ENCODE data around the gene GPC5. TPM values are rescaled to one million over a fixed set of nuclear protein-coding genes. Genes with fewer than 3 reads are reported as not detected.

Gene GPC5
- total RNA-seq, 1 donor from 2014 or later: 0.57 TPM

- no peak for DNase-seq (ENCODE audit: low spot score, unreplicated experiment)
- Mint-ChIP-seq H3K9me3 (ENCODE audit: low read depth) (no peaks in the 10 kb centered on the region), H3K4me1 (ENCODE audit: low read depth) (no peaks in the 10 kb centered on the region), H3K27me3 (no peaks in the 10 kb centered on the region), H3K27ac (no peak overlapping the region), H3K4me3 (ENCODE audit: low read depth) (no peak overlapping the region), H3K36me3 (ENCODE audit: insufficient read depth) (no peaks in the 10 kb centered on the region)
- TF ChIP-seq, protein P1, sequence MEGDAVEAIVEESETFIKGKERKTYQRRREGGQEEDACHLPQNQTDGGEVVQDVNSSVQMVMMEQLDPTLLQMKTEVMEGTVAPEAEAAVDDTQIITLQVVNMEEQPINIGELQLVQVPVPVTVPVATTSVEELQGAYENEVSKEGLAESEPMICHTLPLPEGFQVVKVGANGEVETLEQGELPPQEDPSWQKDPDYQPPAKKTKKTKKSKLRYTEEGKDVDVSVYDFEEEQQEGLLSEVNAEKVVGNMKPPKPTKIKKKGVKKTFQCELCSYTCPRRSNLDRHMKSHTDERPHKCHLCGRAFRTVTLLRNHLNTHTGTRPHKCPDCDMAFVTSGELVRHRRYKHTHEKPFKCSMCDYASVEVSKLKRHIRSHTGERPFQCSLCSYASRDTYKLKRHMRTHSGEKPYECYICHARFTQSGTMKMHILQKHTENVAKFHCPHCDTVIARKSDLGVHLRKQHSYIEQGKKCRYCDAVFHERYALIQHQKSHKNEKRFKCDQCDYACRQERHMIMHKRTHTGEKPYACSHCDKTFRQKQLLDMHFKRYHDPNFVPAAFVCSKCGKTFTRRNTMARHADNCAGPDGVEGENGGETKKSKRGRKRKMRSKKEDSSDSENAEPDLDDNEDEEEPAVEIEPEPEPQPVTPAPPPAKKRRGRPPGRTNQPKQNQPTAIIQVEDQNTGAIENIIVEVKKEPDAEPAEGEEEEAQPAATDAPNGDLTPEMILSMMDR (IDR thresholded peaks at IDR 0.05; ENCODE audit: unreplicated experiment): no peak
These were observed 1273.4 kb downstream of the GPC5 start for GRCh38 chr13:92671821-92672220.

GRCh38 chr13:92676246-92676645, 1277.8 kb downstream of the GPC5 start:
- Mint-ChIP-seq H3K27me3 (no peaks in the 10 kb centered on the region), H3K9me3 (ENCODE audit: low read depth) (no peaks in the 10 kb centered on the region), H3K4me3 (ENCODE audit: low read depth) (no peak overlapping the region), H3K36me3 (ENCODE audit: insufficient read depth) (no peaks in the 10 kb centered on the region), H3K27ac (no peak overlapping the region), H3K4me1 (ENCODE audit: low read depth) (peaks cover 6% of the 10 kb centered on the region)
- TF ChIP-seq, protein P1 (IDR thresholded peaks at IDR 0.05; ENCODE audit: unreplicated experiment): no peak
- no peak for DNase-seq (ENCODE audit: low spot score, unreplicated experiment)

DNA sequence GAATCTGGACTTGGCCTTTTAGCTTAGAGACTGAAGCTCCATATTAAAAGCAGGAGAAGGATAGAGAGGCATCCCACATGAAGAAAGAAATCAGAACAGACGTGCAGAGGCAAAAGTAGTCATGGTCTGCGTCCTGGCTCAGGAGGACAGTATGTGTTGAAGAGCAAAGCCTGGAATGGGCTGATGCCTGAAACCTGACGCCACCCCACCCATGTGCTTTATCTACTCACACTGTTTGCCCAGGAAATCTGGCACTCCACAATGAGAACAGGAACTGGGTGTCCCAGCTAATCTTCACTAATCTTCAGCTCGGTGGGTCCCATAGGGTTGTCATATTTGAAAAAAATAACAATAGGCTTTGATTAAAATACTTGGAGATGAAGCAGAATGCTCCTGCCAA, 1279.2 kb downstream of the GPC5 start:
- Mint-ChIP-seq H3K27me3 (no peaks in the 10 kb centered on the region), H3K27ac (peak overlapping the region; percentile 6), H3K4me3 (ENCODE audit: low read depth) (no peak overlapping the region), H3K4me1 (ENCODE audit: low read depth) (peaks cover 6% of the 10 kb centered on the region), H3K36me3 (ENCODE audit: insufficient read depth) (no peaks in the 10 kb centered on the region), H3K9me3 (ENCODE audit: low read depth) (no peaks in the 10 kb centered on the region)
- TF ChIP-seq, protein P1 (IDR thresholded peaks at IDR 0.05; ENCODE audit: unreplicated experiment): no peak
- DNase-seq (ENCODE audit: low spot score, unreplicated experiment): no peak

DNA sequence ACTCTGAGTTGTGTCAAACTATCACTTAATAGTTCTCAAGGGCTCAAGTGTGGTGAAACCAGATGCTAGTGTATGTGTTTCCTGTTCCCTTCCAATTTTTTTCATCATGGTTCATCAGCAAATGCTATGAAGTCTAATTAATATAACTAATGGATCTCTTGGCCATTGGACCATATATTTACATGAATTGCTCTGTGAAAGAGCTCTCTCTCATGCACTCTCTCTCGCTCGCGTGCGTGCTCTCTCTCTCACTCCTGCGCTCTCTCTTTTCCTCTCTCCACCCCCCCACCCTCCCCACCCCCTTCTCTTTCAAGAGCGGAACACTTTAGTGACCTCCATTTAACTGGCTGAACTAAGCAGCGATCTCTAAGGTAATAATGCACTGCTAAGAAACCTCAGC, 1281.2 kb downstream of the GPC5 start:
- Mint-ChIP-seq H3K27ac (no peak overlapping the region), H3K36me3 (ENCODE audit: insufficient read depth) (no peaks in the 10 kb centered on the region), H3K9me3 (ENCODE audit: low read depth) (no peaks in the 10 kb centered on the region), H3K4me1 (ENCODE audit: low read depth) (peaks cover 6% of the 10 kb centered on the region), H3K27me3 (no peaks in the 10 kb centered on the region), H3K4me3 (ENCODE audit: low read depth) (no peak overlapping the region)
- TF ChIP-seq, protein P1 (IDR thresholded peaks at IDR 0.05; ENCODE audit: unreplicated experiment): no peak
- no peak for DNase-seq (ENCODE audit: low spot score, unreplicated experiment)

DNA sequence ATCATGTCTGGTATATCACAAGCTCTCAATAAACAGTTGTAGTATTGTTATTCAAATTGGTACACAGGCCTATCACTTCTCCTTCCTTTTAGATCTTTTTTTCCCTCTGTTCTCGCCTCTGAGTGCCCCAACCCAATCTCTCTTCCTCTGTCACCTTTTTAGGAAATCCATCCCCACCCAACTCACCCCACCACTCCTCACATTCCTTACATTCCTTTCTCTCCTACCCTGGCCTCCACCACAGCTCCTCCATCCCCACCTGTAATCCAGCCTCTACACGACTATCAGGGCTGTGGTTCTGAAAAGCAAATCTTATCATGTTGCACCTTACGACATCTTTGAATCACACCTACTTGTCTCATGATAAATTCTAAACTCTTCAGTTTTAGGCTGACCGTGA, 1282.8 kb downstream of the GPC5 start:
- Mint-ChIP-seq H3K36me3 (ENCODE audit: insufficient read depth) (no peaks in the 10 kb centered on the region), H3K9me3 (ENCODE audit: low read depth) (no peaks in the 10 kb centered on the region), H3K27me3 (no peaks in the 10 kb centered on the region), H3K27ac (no peak overlapping the region), H3K4me1 (ENCODE audit: low read depth) (peaks cover 6% of the 10 kb centered on the region), H3K4me3 (ENCODE audit: low read depth) (no peak overlapping the region)
- no peak for DNase-seq (ENCODE audit: low spot score, unreplicated experiment)
- TF ChIP-seq, protein P1 (IDR thresholded peaks at IDR 0.05; ENCODE audit: unreplicated experiment): no peak

Data from progenitor cell of endocrine pancreas (in vitro differentiated cells).